ENCODE results near the gene CHST11. TPM values are rescaled to one million over a fixed set of nuclear protein-coding genes. Genes with fewer than 3 reads are reported as not detected.

CHST11 gene
- total RNA-seq, 1 donor from 2014 or later: 40.1 TPM

GRCh38 chr12:104722601-104723534 lies 266.1 kb downstream of the CHST11 start:
- no peak for DNase-seq
- intact Hi-C loops (cut with micrococcal nuclease): loop anchor here (5.0 kb wide), 2 partner anchors 41 to 329 kb away; no protein-coding TSS in a partner anchor
- peak; percentile 63 for ATAC-seq (ENCODE audit: low read depth)
- Mint-ChIP-seq H3K27ac (no peak overlapping the region), H3K36me3 (ENCODE audit: low read depth) (peaks cover 6% of the 10 kb centered on the region), H3K9me3 (no peaks in the 10 kb centered on the region), H3K4me3 (no peak overlapping the region), H3K27me3 (no peaks in the 10 kb centered on the region), H3K4me1 (peaks cover 52% of the 10 kb centered on the region)
- ChIA-PET POLR2A (interaction anchor here (0.7 kb wide), 1 partner anchor 16 kb away, joined by 4 read pairs; no protein-coding TSS in a partner anchor), CTCF (interaction anchor here (1.1 kb wide), 1 partner anchor 341 kb away, joined by 3 read pairs; no protein-coding TSS in a partner anchor)
- TF ChIP-seq, protein P1, sequence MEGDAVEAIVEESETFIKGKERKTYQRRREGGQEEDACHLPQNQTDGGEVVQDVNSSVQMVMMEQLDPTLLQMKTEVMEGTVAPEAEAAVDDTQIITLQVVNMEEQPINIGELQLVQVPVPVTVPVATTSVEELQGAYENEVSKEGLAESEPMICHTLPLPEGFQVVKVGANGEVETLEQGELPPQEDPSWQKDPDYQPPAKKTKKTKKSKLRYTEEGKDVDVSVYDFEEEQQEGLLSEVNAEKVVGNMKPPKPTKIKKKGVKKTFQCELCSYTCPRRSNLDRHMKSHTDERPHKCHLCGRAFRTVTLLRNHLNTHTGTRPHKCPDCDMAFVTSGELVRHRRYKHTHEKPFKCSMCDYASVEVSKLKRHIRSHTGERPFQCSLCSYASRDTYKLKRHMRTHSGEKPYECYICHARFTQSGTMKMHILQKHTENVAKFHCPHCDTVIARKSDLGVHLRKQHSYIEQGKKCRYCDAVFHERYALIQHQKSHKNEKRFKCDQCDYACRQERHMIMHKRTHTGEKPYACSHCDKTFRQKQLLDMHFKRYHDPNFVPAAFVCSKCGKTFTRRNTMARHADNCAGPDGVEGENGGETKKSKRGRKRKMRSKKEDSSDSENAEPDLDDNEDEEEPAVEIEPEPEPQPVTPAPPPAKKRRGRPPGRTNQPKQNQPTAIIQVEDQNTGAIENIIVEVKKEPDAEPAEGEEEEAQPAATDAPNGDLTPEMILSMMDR (IDR thresholded peaks at IDR 0.05): no peak

GRCh38 chr12:104723895-104724294 lies 267.1 kb downstream of the CHST11 start:
- no peaks in the 10 kb centered on the region for H3K9me3 Mint-ChIP-seq
- ATAC-seq (ENCODE audit: low read depth) (no peak), DNase-seq (no peak)
- H3K27ac Mint-ChIP-seq: no peak overlapping the region
- H3K27me3 Mint-ChIP-seq: no peaks in the 10 kb centered on the region
- POLR2A ChIA-PET: interaction anchor here (0.7 kb wide), 1 partner anchor 15 kb away, joined by 4 read pairs; no protein-coding TSS in a partner anchor
- TF ChIP-seq, protein P1 (IDR thresholded peaks at IDR 0.05): no peak
- intact Hi-C loops (cut with micrococcal nuclease): loop anchor here (5.0 kb wide), 2 partner anchors 42 to 328 kb away; no protein-coding TSS in a partner anchor
- H3K4me1 Mint-ChIP-seq: peaks cover 52% of the 10 kb centered on the region
- CTCF ChIA-PET: interaction anchor here (1.1 kb wide), 1 partner anchor 342 kb away, joined by 3 read pairs; no protein-coding TSS in a partner anchor
- H3K4me3 Mint-ChIP-seq: no peak overlapping the region
- H3K36me3 Mint-ChIP-seq (ENCODE audit: low read depth): peaks cover 9% of the 10 kb centered on the region

- Mint-ChIP-seq H3K27ac (no peak overlapping the region), H3K4me1 (peaks cover 48% of the 10 kb centered on the region), H3K9me3 (no peaks in the 10 kb centered on the region), H3K27me3 (no peaks in the 10 kb centered on the region), H3K36me3 (ENCODE audit: low read depth) (peaks cover 19% of the 10 kb centered on the region), H3K4me3 (no peak overlapping the region)
- ChIA-PET CTCF (interaction anchor here (1.4 kb wide), 1 partner anchor 344 kb away, joined by 3 read pairs; no protein-coding TSS in a partner anchor), POLR2A (interaction anchor here (0.6 kb wide), 1 partner anchor 484 kb away, joined by 3 read pairs; no protein-coding TSS in a partner anchor)
- ATAC-seq (ENCODE audit: low read depth): no peak
- intact Hi-C loops (cut with micrococcal nuclease): loop anchor here (5.0 kb wide), 2 partner anchors 43 to 327 kb away; no protein-coding TSS in a partner anchor
- TF ChIP-seq, protein P1 (IDR thresholded peaks at IDR 0.05): no peak
- DNase-seq: no peak
Observed at GRCh38 chr12:104724992-104725585, 268.3 kb downstream of the CHST11 start.

DNA sequence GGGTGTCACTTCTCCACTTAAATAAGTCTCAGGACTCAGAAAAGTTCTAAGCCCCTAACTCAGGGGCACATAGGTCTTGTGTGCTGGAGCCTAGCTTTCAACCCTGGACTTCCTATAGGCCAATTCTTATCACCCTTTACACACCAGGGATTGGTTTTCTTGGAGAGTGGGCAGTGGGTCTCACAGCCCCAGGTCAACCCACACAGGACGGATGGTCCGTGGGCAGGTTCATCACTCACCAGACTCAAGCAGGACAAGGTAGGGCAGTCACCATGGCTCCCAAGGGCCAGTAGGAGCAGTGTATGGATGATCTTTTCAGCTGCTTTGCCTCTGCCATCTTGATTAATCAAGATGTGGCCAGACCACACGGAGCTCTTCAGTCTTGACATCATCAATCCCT lies 268.9 kb downstream of the CHST11 start:
- DNase-seq (no peak), ATAC-seq (ENCODE audit: low read depth) (no peak)
- CTCF ChIA-PET: interaction anchor here (1.4 kb wide), 1 partner anchor 344 kb away, joined by 3 read pairs; no protein-coding TSS in a partner anchor
- Mint-ChIP-seq H3K36me3 (ENCODE audit: low read depth) (peaks cover 22% of the 10 kb centered on the region), H3K9me3 (no peaks in the 10 kb centered on the region), H3K27ac (no peak overlapping the region), H3K27me3 (no peaks in the 10 kb centered on the region), H3K4me3 (no peak overlapping the region), H3K4me1 (peaks cover 43% of the 10 kb centered on the region)
- intact Hi-C loops (cut with micrococcal nuclease): no loop called here
- TF ChIP-seq, protein P1 (IDR thresholded peaks at IDR 0.05): no peak
- POLR2A ChIA-PET: no interaction called here
